NCI-H2196 treated with DMSO at 0.1 percent for 48 hours (cell line): ENCODE results near the gene IL17B.

Experiments
- DNase-seq: peaks from one replicate; lab custom pipeline; 2025; ENCODE audit not compliant: unreplicated experiment; lab: John Stamatoyannopoulos, UW

Gene IL17B

DNA sequence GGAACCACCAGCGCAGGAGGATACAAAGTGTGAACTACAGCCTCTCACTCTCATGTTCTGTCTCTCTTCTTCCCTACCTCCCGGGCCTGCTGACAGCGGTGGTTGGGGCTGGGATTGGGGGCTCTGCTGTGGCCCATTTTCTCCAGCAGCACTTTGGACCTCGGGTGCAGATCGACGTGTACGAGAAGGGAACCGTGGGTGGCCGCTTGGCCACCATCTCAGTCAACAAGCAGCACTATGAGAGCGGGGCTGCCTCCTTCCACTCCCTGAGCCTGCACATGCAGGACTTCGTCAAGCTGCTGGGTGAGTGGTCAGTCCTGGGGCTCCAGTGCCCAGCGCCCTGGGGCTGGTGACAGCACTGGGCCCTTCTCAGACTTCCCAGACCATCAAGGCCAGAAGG is 16.6 kb downstream of the IL17B start:
- no peak for DNase-seq

DNA sequence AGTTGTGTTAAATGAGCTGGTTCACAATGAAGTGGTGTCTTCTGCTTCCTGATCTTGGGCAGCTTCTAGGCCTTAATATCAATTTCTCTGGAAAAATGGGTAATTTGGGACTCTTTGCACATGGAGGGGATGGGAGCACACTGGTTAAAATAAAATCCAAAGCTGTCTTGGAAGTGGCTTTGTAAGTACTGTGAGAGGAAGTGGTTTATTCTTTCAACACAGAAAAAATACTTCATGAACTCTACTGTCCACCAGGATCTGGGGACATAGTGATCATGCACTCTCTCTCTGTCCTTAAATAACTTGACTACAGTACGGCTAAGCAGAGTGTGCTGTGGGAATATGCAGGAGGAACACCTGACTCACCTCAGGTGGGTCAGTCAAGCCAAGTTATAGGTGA is 18.8 kb downstream of the IL17B start:
- no peak for DNase-seq

DNA sequence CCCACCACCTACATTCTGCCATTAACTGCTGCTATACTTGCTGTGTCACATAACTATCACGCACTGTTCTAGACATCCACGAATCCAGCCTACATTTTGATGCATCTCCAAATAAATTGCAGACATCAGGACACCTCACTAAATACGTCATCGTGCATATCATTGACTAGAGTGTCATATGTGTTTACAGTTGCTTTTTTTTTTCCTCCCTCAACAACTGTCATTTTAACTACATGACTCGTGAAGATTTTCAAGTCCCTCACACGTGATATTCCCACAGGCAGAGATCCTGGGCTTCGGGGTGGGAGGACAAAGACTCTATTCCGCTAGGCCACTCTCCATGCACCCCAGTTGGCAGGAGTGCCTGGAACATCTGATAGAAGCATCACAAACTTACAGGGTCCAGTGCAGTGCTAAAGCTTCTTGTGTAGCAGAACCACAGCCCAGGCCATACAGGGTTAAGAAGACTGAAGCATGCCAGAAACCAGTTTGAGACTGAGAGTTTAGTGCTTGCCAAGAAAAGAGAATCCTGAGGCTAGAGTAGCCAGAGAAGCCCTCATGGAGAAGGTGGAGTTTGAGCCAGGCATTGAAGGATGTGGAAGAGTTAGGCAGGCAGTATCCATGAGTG is 20.1 kb downstream of the IL17B start:
- DNase-seq, result no peak

DNA sequence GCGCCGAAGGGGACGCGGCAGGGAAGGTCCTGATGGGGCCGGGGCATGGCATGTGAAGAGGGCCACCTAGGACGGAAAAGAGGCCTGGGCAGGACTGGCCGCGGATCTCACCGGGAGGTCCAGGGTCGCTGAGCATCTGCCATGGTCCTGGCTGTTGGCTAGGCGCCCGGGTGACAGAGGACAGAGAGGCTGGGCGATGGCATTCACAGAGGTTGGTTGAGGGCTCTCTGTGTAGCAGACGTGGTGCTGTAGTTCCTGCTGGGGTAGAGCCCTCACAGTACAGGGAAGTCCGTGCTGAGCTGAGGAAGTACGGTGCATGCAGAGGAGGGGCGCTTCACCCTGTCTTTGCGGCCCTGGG is 20.8 kb downstream of the IL17B start:
- DNase-seq, result no peak

DNA sequence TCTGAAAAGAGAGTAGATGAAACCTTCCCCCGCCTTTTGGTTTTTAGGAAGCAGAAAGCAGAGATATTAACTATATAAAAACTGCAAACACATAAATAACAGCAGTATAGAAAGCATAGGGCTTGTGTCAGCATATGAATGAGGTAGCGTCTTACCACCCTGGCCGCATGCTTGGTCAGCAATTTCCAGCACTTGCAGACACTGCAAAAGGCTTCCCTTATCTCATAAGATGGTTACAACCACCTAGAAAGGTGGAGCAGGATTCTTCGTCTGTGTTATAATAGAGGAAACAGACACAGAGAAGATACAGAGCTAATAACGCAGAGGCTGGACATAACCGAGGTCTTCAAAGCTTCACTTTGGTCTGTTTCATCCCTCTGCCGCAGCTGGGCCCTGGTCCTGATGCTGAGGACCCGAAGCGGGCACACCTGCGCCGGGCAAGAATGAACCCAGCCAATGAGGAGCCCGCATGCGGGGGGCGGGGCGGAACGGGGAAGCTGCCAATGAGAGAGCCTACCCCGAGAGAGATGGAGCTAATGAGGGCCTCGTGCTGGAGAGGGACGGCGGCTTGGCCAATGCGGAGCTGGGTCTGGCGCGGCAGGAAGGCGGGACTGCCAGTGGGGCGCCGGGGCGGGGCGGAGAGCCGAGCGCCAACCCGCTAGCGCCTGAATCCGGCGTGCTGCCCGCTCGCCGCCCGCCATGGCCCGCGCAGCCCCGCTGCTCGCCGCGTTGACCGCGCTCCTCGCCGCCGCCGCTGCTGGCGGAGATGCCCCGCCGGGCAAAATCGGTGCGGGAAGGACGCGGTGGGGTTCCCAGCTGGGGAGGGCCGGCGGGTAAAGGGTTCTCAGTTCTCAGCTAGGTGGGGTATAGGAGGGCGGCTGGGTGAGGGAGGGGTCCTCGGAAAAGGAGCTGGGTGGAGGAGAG is 21.5 kb downstream of the IL17B start, which contains the start of gene PCYOX1L:
TSS of gene PCYOX1L (plus strand) at position 677 of the 924 bp plus-strand sequence. CDS start at position 700, 23 bp downstream.
- peak; percentile 95 for DNase-seq

DNA sequence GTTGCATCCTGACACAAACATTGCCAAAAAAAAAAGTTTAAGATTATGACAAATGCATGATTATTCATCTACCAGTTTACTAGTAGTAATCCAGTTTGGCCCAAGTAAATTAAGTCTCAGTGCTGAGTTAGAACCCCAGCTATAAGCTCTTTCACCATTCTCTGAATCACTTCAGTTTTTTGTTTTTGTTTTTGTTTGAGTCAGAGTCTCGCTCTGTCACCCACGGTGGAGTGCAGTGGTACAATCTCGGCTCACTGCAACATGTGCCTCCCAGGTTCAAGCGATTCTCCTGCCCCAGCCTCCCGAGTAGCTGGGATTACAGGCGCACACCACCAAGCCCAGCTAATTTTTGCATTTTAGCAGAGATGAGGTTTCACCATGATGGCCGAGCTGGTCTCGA is 22.7 kb downstream of the IL17B start:
- no peak for DNase-seq

DNA sequence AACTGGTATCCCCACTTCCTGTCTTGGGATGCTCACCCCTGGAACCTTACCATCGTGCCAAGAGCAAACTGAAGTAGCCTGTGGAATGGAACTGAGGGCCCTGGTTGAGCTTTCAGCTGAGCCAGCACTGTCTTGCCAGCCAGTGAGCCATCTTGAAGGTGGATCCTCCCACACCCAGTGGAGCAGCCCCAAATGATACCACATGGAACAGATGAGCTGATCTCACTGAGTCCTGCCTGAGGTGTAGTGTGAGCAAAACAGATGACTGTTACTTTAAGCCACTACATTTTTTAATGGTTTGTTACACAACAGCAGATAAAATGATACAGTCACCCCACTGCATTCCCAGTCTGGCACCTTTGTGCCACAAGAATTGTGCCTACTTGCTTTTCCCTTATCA is 23.4 kb downstream of the IL17B start:
- DNase-seq, result no peak

DNA sequence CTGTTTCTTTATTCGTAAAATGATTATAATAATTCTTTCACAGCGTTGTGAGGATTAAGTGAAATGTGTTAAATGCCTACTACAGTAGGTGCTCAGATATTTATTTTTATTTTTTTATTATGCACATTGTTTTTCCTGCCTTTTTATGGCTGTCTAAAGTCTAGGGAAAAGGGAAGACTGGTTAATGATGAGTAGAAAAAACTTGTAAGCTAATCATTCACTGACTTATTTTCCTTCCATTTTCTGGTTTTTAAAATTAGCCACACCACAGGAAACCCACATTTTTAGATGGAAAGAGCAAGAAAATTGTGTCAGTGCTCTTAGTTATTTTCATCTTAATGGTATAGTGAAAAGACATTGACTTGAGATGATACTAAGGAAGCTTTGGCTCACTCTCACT is 25.2 kb downstream of the IL17B start:
- DNase-seq, result no peak

DNA sequence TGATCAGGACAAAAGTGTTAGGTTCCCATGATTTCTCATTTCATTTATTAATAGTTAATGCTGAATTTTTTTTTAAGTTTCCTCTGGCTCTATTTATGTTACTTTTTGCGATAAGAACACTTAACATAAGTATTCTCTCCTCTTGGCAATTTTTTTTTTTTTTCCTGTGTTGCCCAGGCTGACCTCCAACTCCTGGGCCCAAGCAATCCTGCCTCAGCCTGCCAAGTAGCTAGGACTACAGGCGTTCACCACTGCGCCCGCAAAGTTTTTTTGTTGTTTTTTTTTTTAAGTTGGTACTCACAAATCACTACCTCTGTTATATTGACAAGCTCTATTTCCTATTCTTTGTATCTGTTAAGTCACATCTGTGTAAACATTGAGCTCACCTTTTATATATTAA is 26.9 kb downstream of the IL17B start:
- no peak for DNase-seq

DNA sequence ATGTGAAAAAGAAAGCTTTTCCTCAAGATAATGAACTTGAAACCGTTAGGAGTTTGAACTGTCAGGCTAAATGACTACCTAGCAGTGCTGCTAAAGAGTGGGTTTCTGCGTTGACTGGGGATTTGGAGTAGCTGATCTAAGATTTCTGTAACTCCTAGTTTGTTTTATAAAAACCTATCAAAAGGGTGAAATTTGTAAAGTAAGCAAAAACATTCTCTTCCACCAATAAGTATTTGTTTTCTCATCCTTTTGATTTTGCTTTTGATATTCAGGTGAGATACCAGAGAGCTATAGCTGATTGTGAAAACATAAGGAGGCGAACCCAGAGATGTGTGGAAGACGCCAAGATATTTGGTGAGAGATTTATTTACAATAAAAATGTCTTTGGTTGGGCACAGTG is 29.7 kb downstream of the IL17B start:
- DNase-seq, result no peak

DNA sequence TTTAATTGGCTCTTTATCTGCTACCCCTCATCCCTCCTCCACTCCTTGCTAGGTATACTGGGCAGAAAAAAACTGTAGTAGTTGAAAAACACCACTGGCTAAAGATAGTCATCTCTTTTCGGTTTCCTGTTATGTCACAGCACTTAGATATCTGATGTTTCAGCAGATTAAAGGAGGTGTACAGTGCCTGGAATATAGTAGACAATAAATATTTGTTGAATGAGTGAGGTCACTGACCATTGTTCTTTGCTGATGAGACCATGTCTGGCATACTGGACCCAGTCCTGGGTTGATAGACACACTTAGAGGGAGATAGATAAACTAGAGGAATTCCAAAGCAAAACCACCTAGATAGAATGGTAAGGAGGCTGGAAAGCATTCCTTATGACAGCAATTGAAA is 30.6 kb downstream of the IL17B start:
- DNase-seq, result no peak

DNA sequence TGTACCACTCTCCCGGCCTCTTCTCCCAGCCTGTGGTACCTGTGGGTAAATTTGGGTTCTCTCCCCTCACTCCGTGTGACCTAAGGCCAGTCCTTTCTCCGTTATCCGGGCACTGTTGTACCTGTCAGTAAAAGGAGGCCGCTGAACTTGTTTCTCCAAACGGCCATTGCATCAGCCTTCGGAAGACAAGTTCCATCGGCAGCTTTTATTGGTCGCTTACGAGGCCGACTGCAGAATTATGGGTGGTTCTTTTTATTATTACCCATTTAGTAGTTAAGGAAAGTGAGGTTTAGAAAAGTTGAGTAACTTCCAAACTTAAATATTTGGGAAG is 33.2 kb downstream of the IL17B start:
- DNase-seq, result no peak

DNA sequence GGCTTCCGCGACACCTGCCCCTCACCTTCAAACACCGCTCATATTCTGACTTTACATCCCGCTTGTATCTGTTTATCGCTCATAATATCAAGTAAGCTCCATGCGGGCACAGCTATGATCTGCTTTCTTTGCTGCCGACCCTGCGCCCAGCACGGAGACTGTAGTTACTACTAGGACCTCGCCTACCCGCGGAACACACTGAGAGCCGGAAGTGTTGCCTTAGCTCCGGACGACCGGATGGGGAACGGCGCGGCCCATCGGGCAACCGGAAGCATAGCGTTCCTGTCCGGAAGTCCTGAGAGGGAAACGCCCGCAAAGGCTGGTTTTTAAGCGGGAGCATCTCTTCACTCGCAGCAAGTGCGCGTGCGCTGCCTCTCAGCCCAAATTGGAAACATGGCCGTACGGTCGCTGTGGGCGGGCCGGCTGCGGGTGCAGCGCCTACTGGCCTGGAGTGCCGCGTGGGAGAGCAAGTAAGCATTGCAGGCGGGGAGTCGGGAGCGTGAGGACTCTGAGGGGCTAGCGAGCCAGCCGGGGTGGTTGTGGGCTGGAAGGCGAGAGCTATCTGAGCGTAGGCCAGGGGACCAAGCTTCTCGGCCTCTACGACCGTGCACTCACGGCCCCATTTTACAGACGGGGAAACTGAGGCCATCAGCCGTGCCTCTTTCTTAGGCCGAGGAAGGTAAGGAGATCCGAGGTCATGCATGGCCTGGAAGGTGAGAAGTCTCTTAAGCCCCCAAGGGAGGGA is 33.8 kb downstream of the IL17B start, which contains the start of gene GRPEL2:
TSS of gene GRPEL2 (plus strand) at position 353 of the 745 bp plus-strand sequence. CDS start at position 394, 41 bp downstream.
- peak; percentile 96 for DNase-seq

DNA sequence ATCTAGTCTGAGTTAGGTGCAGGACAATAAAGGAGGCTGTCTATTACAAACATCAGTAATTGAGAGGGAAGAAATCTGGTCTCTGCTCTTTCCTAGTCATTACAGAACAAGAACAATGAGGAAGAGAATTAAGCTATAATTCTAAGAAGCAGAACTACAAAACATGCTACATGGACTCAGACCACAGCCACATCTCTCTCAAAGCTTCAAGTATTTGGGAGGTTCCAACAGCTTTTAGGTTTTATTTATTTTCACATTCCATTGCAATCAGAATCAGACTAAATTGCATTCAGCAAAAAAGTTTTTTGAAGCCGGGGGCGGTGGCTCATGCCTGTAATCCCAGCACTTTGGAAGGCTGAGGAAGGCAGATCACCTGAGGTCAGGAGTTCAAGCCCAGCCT is 34.9 kb downstream of the IL17B start:
- DNase-seq, result no peak

DNA sequence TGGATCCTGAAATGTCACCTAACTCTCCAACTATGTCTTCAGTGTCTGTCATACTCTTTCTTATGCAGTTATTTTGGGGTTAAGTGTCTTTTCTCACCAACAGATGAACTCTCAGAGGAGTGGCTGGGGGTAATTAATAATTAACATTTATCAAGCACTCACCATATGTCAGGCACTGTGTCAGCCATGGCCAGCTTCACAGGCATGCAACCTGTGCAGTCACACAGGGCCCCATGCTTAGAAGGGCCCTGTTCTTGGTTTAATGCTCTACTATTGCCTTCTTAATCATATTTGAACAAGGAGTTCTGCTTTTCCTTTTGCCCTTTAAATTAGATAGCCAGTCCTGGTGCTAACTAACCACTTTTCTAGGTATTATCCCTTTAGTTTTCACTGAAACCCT is 37.2 kb downstream of the IL17B start:
- DNase-seq, result no peak

DNA sequence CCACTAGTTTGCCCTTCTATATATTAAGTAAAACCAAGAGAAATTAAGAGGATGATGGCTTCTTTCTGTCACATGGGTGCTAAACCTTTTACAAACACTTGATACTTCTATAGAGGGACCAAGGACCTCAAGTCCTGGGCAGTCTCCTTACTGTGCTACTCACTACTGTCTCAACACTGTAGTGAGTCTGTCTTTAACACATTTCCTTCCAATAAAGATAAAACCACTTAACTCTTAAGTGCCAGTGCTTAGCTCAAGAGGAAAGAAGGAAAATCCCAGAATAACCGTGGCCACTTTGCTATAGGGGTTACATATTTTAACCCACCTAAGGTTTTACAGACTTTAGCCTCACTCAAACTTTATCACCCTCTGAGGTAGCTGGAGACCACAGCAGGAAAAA is 38.2 kb downstream of the IL17B start:
- DNase-seq, result no peak

DNA sequence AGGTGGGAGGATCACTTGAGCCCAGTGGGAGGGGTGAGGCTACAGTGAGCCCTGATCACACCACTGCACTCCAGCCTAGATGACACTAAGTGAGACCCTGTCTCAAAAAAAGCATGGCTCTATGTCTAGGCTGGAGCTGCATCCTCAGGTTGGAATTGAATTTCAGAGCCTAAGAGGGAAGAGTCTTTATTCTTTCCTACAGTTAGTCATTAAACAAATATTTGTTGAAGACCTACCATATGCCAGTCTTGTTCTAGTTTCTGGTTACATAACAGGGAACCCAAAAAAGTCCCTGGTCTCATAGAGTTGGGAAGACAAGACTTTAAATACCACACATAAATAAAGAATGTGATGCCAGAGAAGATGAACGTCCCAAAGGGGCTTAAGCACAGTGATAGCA is 40.7 kb downstream of the IL17B start:
- DNase-seq, result peak; percentile 28

DNA sequence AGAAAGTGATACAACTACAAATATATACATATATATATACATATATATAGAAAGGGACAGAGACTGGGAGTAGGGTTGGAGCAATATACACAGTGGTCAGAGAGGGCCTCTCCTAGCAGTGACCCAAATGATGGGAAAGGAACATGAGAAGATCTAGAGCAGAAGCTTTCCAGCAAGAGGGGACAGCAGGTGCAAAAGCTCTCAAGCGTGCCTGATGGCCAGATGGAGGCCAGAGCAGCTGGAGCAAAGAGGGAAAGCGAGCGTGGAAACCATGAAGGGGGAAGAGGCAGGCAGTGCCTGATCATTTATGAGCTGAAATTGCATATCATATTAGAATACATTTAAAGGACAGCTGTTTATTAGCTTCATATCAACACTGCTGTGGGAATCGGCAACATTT is 41.4 kb downstream of the IL17B start:
- peak; percentile 59 for DNase-seq

DNA sequence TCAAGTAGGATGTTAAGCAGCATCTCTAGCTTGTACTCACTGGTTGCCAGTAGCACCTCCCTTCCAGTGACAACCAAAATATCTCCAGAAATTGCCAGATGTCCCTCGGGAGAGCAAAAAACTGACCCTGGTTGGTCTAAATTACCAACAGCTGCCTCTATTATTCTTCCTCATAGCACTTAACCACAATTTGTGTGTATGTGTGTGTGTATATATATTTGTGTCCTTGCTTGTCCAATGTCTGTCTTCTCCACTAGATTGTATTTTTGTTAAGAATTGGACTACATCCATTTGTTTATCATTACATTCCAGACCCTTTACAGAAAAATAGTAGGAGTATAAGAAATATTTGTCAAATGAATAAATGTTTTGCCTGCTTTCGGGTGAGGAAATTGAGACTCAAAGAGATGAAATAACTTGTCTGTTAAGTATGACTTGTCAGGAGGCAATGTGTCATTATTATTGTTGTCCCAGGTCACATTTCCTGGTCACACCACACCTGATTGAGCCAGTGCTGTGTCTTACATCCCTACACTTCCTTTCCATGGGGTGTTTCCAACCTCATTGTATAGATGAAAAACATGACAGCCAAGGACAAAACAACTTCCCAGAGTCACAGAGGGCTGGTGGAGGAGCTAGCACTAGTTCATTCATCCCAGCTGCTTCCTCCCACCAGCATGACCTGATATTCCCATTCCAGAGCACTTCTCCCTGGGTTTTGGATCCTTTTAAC is 45.2 kb downstream of the IL17B start:
- DNase-seq, result no peak

DNA sequence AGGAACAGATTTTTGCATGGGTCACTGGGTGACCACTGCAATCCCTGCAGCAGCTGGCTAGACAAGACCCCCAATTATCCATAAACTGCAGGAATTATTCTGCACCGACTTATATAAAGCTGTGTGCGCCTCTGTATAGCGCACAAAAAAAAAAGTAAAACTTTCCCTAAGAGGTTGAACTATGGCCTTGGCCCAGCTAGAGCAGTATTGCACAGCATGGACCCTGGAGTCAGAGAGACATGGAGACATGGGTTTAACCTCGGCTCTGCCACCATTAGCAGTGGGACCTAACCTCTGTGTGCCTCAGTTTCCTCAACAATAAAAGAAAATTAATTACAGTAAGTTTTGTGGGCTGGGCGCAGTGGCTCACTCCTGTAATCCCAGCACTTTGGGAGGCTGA is 50.9 kb downstream of the IL17B start:
- no peak for DNase-seq

DNA sequence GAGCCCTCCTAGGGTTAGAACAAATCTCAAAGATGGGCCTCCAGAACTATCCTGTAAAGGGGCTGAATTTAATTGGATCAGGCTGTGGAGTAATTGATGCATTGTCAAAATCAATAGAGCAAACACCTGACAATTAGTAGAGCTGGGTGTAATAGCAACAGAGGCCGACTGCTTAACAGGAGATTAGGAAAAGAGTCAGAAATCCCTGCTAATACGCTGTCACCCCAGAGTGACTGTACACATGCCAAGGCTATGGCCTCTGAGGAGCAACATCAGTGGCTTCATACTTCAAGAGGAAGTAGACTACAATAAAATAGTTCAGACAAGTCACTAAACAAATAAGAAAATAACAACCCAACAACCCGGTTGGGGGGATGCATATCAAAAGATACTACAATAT is 52.5 kb downstream of the IL17B start:
- DNase-seq, result no peak
